Thymus (tissue), 11 donors: Measurements from ENCODE around the gene SGCD. TPM values are rescaled to one million over a fixed set of nuclear protein-coding genes. Genes with fewer than 3 reads are reported as not detected.
A peak's percentile ranks its signal among the peaks of the same experiment; 100 is the strongest.

ENCODE experiments used
- DNase-seq, 9 donors: peaks; one replicate each; pipeline ENCODE4 v3.0.0-alpha.2; 2013; ENCODE audit warnings: low spot score in 9 of 9, low read depth in 6 of 9, missing footprints in 1 of 9
- H3K27ac ChIP-seq, 2 donors: one replicate each; pipeline ENCODE4 v1.5.1; 2013; ENCODE audit warnings: control low read depth in 1 of 2, low read depth in 1 of 2, low read length in 1 of 2, mild to moderate bottlenecking in 1 of 2, moderate library complexity in 1 of 2
- H3K27me3 ChIP-seq, 2 donors: one replicate each; pipeline ENCODE4 v1.5.1; 2013; ENCODE audit warnings: low read length in 1 of 2; ENCODE audit not compliant: control insufficient read depth in 2 of 2, insufficient read depth in 1 of 2
- H3K36me3 ChIP-seq, 2 donors: one replicate each; pipeline ENCODE4 v1.5.1; 2013; ENCODE audit warnings: low read length in 1 of 2, mild to moderate bottlenecking in 1 of 2, moderate library complexity in 1 of 2; ENCODE audit not compliant: control insufficient read depth in 2 of 2, insufficient read depth in 2 of 2
- H3K4me1 ChIP-seq, 2 donors: one replicate each; pipeline ENCODE4 v1.5.1; 2013; ENCODE audit warnings: low read length in 2 of 2; ENCODE audit not compliant: control insufficient read depth in 2 of 2, insufficient read depth in 2 of 2
- H3K4me3 ChIP-seq, 2 donors: one replicate each; pipeline ENCODE4 v1.5.1; 2013; ENCODE audit warnings: low read length in 2 of 2, control low read depth in 1 of 2, mild to moderate bottlenecking in 1 of 2
- H3K9me3 ChIP-seq, 2 donors: one replicate each; pipeline ENCODE4 v1.5.1; 2013; ENCODE audit warnings: low read length in 1 of 2, mild to moderate bottlenecking in 1 of 2; ENCODE audit not compliant: control insufficient read depth in 2 of 2, insufficient read depth in 1 of 2
- WGBS: extraction: QIAGEN DNeasy Blood & Tissue Kit; methylation state at CpG from one replicate; pipeline ENCODE4 v1.1.7; 2013; 5-methylcytosine and 5-hydroxymethylcytosine counted together
- polyA plus RNA-seq: library from polyadenylated mRNA; stranded (reverse); fragments of 200-250 nt; gene quantifications from one replicate; pipeline ENCODE4 v1.2.3, GENCODE V29; 2013
- total RNA-seq: library from RNA; stranded (reverse); fragments of 120-200 nt; gene quantifications from one replicate; pipeline ENCODE4 v1.2.4, GENCODE V29; 2013
- donor health status: healthy.

Gene SGCD
- total and polyA plus RNA-seq, 2 donors = 0.46 to 1.6 TPM

GRCh38 chr5:156402387-156402921 is 75.5 kb downstream of the SGCD start:
- Histone ChIP-seq H3K36me3 (no peaks in the 10 kb centered on the region), H3K4me3 (no peak overlapping the region), H3K4me1 (no peaks in the 10 kb centered on the region), H3K9me3 (no peaks in the 10 kb centered on the region), H3K27me3 (no peaks in the 10 kb centered on the region), H3K27ac (peak overlapping the region in 1 of 2 donors; percentile 52)
- WGBS = 87% methylated on average over 8 of the region's 8 CpGs
- DNase-seq = peak in 3 of 9 donors; percentile 8 to 39 (median 15)

GRCh38 chr5:156405988-156406387 is 79.0 kb downstream of the SGCD start:
- Histone ChIP-seq H3K9me3 (no peaks in the 10 kb centered on the region), H3K4me3 (no peak overlapping the region), H3K36me3 (no peaks in the 10 kb centered on the region), H3K4me1 (no peaks in the 10 kb centered on the region), H3K27ac (no peak overlapping the region), H3K27me3 (no peaks in the 10 kb centered on the region)
- 89% methylated on average over 3 of the region's 3 CpGs for WGBS
- DNase-seq = no peak

GRCh38 chr5:156407251-156407650 is 80.3 kb downstream of the SGCD start:
- Histone ChIP-seq H3K4me1 (no peaks in the 10 kb centered on the region), H3K9me3 (no peaks in the 10 kb centered on the region), H3K4me3 (no peak overlapping the region), H3K36me3 (no peaks in the 10 kb centered on the region), H3K27ac (no peak overlapping the region), H3K27me3 (no peaks in the 10 kb centered on the region)
- WGBS = 96% methylated on average over 3 of the region's 3 CpGs
- DNase-seq = no peak

GRCh38 chr5:156409834-156410233 is 82.9 kb downstream of the SGCD start:
- no peak for DNase-seq
- Histone ChIP-seq H3K4me1 (no peaks in the 10 kb centered on the region), H3K27me3 (no peaks in the 10 kb centered on the region), H3K36me3 (no peaks in the 10 kb centered on the region), H3K27ac (no peak overlapping the region), H3K9me3 (no peaks in the 10 kb centered on the region), H3K4me3 (no peak overlapping the region)
- 94% methylated on average over 1 of the region's 1 CpG for WGBS

GRCh38 chr5:156411185-156411613 is 84.2 kb downstream of the SGCD start:
- Histone ChIP-seq H3K9me3 (no peaks in the 10 kb centered on the region), H3K4me1 (no peaks in the 10 kb centered on the region), H3K27ac (no peak overlapping the region), H3K27me3 (no peaks in the 10 kb centered on the region), H3K36me3 (no peaks in the 10 kb centered on the region), H3K4me3 (no peak overlapping the region)
- DNase-seq = no peak
- WGBS = 62% methylated on average over 6 of the region's 6 CpGs

DNA sequence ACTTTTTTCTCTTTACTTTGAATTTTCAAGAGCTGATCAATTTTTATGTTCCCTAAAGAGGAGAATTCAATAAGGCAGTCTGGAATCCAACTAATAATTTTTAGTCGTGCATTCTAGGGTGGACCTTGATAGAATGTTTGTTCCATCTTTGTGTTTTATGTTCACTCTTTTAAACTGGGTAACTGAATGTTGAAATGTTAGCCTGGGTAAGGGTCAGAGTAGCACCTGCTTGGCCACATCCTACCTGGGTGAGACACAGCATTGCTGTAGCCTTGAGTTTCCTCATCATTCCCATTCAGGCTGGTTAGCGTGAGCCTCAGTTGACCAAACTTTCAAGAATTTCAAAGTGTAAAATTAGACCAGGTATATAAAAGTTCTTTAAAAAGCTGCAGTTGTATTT is 85.0 kb downstream of the SGCD start:
- DNase-seq = no peak
- WGBS = 94% methylated on average over 2 of the region's 2 CpGs
- Histone ChIP-seq H3K4me1 (no peaks in the 10 kb centered on the region), H3K27ac (no peak overlapping the region), H3K36me3 (no peaks in the 10 kb centered on the region), H3K27me3 (no peaks in the 10 kb centered on the region), H3K4me3 (no peak overlapping the region), H3K9me3 (no peaks in the 10 kb centered on the region)

- Histone ChIP-seq H3K4me3 (no peak overlapping the region), H3K9me3 (no peaks in the 10 kb centered on the region), H3K27ac (no peak overlapping the region), H3K36me3 (no peaks in the 10 kb centered on the region), H3K27me3 (no peaks in the 10 kb centered on the region), H3K4me1 (no peaks in the 10 kb centered on the region)
- 77% methylated on average over 2 of the region's 2 CpGs for WGBS
- DNase-seq = no peak
Observed at GRCh38 chr5:156414391-156414790, 87.4 kb downstream of the SGCD start.

GRCh38 chr5:156419661-156420060 is 92.7 kb downstream of the SGCD start:
- H3K27me3 ChIP-seq = no peaks in the 10 kb centered on the region
- H3K36me3 ChIP-seq = no peaks in the 10 kb centered on the region
- no peak for DNase-seq
- H3K4me3 ChIP-seq = no peak overlapping the region
- no peaks in the 10 kb centered on the region for H3K9me3 ChIP-seq
- WGBS = 93% methylated on average over 1 of the region's 1 CpG
- no peak overlapping the region for H3K27ac ChIP-seq
- H3K4me1 ChIP-seq = no peaks in the 10 kb centered on the region

DNA sequence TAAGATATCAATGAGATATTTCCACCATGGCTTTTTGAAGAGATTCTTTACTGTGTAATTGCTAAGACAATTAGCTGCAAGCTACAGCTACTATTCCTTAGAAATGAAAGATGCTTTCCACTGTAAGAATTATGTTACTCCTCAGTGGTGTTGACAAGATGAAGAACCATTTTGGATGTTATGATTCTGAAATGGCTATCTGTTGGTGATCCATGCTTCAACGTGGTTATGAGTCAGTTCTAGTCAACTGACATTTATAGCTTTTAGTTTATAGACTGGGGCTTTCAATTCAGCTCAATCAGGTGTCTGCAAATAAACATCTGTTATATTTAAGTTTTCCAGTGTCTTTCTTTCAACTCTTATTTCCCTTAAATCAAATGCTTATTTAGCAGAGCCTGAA is 93.7 kb downstream of the SGCD start:
- no peak for DNase-seq
- no peaks in the 10 kb centered on the region for H3K27me3 ChIP-seq
- H3K4me3 ChIP-seq = no peak overlapping the region
- H3K36me3 ChIP-seq = no peaks in the 10 kb centered on the region
- no peaks in the 10 kb centered on the region for H3K9me3 ChIP-seq
- no peaks in the 10 kb centered on the region for H3K4me1 ChIP-seq
- 68% methylated on average over 1 of the region's 1 CpG for whole genome bisulfite sequencing
- no peak overlapping the region for H3K27ac ChIP-seq

- H3K9me3 ChIP-seq = no peaks in the 10 kb centered on the region
- DNase-seq = no peak
- no peaks in the 10 kb centered on the region for H3K4me1 ChIP-seq
- H3K36me3 ChIP-seq = no peaks in the 10 kb centered on the region
- no peak overlapping the region for H3K4me3 ChIP-seq
- no peak overlapping the region for H3K27ac ChIP-seq
- 79% methylated on average over 4 of the region's 4 CpGs for WGBS
- H3K27me3 ChIP-seq = no peaks in the 10 kb centered on the region
Observed at GRCh38 chr5:156421798-156422197, 94.8 kb downstream of the SGCD start.
